Uterus (tissue), 2 donors: ENCODE data around the gene PRKACG.
"Not testable (repeated sequence)": the region's sequence is repeated elsewhere in the genome, so short reads cannot be mapped to it uniquely, and the experiment has no call there.

Experiments
- POLR2A ChIP-seq, 2 donors: fragments of 450-650 bp; IDR thresholded peaks; one replicate each; pipeline ENCODE4 v1.6.1; 2016; ENCODE audit warnings: antibody characterized with exemption in 2 of 2, mild to moderate bottlenecking in 1 of 2, moderate library complexity in 1 of 2
- TF ChIP-seq, protein P1 (sequence below), 4 experiments: fragments of 200-600 bp in 2 of 4; fragments of 450-650 bp in 2 of 4; sonication (generic) in 2 of 4; IDR thresholded peaks; one replicate each; pipeline ENCODE4 v1.5.1; 2016 to 2019; ENCODE audit warnings: antibody characterized with exemption in 4 of 4, mild to moderate bottlenecking in 2 of 4, moderate library complexity in 1 of 4

DNA sequence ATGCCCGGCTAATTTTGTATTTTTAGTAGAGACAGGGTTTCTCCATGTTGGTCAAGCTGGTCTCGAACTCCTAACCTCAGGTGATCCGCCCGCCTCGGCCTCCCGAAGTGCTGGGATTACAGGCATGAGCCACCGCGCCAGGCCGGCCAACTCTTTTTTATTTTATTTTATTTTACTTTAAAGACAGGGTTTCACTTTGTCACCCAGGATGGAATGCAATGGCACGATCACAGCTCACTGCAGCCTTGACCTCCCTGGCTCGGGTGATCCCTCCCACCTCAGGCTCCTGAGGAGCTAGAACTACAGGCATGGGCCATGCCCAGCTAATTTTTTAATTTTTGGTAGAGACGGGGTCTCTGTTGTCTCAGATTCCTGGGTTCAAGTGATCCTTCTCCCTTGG is 37.0 kb upstream of the PRKACG start:
- TF ChIP-seq POLR2A (IDR thresholded peaks at IDR 0.05), result not testable (repeated sequence)
- TF ChIP-seq, protein P1, sequence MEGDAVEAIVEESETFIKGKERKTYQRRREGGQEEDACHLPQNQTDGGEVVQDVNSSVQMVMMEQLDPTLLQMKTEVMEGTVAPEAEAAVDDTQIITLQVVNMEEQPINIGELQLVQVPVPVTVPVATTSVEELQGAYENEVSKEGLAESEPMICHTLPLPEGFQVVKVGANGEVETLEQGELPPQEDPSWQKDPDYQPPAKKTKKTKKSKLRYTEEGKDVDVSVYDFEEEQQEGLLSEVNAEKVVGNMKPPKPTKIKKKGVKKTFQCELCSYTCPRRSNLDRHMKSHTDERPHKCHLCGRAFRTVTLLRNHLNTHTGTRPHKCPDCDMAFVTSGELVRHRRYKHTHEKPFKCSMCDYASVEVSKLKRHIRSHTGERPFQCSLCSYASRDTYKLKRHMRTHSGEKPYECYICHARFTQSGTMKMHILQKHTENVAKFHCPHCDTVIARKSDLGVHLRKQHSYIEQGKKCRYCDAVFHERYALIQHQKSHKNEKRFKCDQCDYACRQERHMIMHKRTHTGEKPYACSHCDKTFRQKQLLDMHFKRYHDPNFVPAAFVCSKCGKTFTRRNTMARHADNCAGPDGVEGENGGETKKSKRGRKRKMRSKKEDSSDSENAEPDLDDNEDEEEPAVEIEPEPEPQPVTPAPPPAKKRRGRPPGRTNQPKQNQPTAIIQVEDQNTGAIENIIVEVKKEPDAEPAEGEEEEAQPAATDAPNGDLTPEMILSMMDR (IDR thresholded peaks at IDR 0.05), result not testable (repeated sequence)
